ENCODE measurements around the gene CAPNS1.

Gene CAPNS1

DNA sequence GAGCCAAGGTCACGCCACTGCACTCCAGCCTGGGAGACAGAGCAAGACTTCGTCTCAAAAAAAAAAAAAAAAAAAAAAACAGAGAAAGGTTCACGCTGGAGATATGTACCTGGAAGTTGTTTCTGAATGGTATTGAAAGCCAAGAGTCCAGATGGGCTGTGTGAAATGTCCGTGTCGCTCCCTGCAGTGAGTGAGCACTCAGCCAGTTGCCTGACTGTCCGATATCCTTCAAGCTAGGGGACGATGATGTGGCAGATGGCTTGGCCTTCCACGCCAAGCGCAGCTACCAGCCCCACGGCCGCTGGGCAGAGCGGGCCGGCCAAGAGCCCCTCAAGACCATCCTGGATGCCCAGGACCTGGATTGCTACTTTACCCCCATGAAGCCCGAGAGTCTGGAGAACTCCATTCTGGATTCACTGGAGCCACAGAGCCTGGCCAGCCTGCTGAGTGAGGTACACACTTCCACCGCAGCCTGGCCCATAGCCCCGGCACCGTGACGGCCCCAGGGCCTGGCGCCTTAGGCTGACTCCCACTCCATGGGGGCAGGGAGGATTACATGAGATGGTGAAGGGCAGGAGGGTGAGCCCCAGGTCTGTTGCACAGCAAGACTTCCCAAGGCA lies 40.6 kb upstream of the CAPNS1 start:
- no peak for FAIRE-seq

DNA sequence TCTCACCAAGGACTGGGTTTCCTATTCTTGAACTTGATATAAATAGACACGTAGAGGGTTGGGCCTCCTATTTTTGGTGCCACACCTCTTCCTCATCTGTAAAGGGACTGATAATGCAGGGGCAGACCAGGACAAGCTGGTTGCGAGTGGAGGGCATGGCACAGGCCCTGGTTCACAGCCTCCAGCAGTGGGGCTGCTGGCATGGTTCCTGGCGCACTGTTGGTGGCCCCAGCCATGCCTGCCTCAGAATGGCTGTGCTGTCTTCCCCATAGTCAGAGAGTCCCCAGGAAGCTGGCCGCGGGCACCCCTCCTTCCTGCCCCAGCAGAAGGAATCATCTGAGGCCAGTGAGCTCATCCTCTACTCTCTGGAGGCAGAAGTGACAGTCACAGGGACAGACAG lies 39.4 kb upstream of the CAPNS1 start:
- TF ChIP-seq, protein P1, sequence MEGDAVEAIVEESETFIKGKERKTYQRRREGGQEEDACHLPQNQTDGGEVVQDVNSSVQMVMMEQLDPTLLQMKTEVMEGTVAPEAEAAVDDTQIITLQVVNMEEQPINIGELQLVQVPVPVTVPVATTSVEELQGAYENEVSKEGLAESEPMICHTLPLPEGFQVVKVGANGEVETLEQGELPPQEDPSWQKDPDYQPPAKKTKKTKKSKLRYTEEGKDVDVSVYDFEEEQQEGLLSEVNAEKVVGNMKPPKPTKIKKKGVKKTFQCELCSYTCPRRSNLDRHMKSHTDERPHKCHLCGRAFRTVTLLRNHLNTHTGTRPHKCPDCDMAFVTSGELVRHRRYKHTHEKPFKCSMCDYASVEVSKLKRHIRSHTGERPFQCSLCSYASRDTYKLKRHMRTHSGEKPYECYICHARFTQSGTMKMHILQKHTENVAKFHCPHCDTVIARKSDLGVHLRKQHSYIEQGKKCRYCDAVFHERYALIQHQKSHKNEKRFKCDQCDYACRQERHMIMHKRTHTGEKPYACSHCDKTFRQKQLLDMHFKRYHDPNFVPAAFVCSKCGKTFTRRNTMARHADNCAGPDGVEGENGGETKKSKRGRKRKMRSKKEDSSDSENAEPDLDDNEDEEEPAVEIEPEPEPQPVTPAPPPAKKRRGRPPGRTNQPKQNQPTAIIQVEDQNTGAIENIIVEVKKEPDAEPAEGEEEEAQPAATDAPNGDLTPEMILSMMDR (IDR thresholded peaks at IDR 0.05; ENCODE audit: insufficient read depth, missing control alignments) = no peak
- FAIRE-seq (no peak), DNase-seq (ENCODE audit: insufficient read length, low spot score) (no peak)

More for the DNA sequence above, 40.6 kb upstream of the CAPNS1 start:
- TF ChIP-seq, protein P1 (IDR thresholded peaks at IDR 0.05; ENCODE audit: insufficient read depth, missing control alignments) = no peak
- no peak for DNase-seq (ENCODE audit: insufficient read length, low spot score)

DNA sequence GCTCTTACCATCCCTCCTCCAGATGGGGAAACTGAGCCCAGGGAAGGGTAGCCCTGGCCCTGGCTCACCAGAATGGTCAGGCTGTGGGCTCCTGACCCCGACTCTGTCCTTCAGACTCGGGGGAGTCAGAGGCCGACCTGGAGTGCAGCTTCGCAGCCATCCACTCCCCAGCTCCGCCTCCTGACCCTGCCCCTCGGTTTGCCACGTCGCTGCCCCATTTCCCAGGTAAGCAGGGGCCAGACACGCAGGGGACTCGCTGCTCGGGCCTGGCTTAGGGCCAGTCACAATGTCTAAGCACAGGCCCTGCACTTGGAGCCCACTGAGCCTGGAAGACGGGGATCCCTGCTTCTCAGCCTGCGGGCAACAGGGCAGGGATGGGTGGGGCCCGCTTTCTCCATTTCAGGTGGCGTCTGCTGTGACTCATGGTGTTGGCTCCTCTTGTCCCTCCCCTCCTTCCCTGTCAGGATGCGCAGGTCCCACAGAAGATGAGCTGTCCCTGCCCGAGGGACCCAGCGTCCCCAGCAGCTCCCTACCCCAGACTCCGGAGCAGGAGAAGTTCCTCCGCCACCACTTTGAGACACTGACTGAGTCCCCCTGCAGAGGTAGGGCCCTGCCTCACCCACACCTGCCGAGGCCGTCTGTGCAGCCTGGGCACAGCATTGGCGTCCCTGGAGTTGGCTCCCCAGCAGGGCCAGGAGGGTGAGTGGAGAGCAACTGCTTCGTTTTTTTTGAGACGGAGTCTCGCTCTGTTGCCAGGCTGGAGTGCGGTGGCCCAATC lies 38.1 kb upstream of the CAPNS1 start:
- no peak for FAIRE-seq
- no peak for DNase-seq (ENCODE audit: insufficient read length, low spot score)
- TF ChIP-seq, protein P1 (IDR thresholded peaks at IDR 0.05; ENCODE audit: insufficient read depth, missing control alignments) = no peak

DNA sequence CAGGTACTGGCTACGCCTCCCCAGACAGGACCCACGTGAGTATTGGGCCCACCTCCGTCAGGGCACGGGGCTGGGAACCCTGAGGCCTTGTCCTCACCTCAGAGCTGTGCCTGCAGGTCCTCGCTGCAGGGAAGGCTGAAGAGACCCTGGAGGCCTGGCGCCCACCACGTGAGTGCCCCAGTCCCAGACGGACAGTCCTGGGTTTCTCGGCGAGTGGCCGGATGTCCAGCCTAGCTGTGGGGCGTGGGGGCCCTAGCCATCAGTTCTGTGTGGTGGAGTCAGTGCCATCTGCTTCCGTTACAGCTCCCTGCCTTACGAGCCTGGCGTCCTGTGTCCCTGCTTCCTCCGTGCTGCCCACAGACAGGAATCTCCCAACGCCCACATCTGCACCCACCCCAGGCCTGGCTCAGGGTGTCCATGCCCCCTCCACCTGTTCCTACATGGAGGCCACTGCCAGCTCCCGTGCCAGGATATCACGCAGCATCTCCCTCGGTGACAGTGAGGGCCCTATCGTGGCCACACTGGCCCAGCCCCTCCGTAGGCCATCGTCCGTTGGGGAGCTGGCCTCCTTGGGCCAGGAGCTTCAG lies 36.7 kb upstream of the CAPNS1 start:
- DNase-seq (ENCODE audit: insufficient read length, low spot score) (no peak), FAIRE-seq (no peak)
- TF ChIP-seq, protein P1 (IDR thresholded peaks at IDR 0.05; ENCODE audit: insufficient read depth, missing control alignments) = no peak

DNA sequence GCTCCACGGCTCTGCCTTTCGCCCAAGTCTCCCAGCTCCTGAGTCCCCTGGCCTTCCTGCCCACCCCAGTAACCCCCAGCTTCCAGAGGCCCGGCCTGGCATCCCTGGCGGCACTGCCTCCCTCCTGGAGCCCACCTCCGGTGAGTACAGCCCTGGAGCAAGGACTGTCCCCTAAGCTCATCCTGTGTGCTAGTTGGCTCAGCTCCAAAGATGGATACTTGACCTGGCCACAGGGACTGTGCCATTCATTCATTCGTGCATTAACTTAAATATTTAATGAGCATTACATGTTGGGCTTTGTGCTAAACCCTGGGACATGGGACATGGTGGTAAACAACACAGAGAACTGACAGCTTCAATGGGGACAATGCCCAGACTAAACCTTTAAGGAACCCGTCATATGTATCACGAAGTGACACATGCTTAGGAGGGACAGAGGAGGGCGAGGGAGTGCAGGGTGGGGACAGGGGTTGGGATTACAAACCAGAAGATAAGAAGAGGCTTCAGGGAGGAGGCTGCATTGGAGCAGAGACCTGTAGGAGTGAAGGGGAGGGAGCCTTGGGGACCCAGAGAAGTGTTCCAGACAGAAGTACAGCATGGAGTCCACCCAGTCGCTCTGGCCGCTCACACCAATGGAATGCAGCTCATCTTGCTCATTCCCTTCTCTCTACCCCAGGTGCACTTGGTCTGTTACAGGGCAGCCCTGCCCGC lies 35.9 kb upstream of the CAPNS1 start:
- TF ChIP-seq, protein P1 (IDR thresholded peaks at IDR 0.05; ENCODE audit: insufficient read depth, missing control alignments) = no peak
- no peak for FAIRE-seq

DNA sequence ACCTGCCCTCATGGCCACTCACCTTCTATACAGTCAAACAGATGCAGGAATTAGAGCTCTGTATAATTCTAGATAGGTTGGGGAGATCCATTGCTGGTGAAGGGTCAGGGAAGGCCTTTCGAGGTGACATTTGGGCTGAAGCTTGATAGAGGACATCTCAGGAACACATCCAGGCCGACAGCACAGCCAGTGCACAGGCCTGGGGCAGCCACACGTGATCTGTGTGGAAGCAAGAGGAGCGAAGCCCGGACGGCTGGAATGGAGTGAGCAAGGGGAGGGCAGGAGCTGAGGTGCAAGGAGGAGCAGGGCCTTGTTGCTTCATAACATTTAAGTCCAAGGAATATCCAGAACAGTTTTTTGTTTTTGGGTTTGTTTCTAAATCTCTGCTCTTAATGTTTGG lies 33.4 kb upstream of the CAPNS1 start:
- TF ChIP-seq, protein P1 (IDR thresholded peaks at IDR 0.05; ENCODE audit: insufficient read depth, missing control alignments) = no peak
- FAIRE-seq (no peak), DNase-seq (ENCODE audit: insufficient read length, low spot score) (no peak)

More for the DNA sequence above, 35.9 kb upstream of the CAPNS1 start:
- no peak for DNase-seq (ENCODE audit: insufficient read length, low spot score)
